ENCODE results near the gene CYBA.

Gene CYBA

DNA sequence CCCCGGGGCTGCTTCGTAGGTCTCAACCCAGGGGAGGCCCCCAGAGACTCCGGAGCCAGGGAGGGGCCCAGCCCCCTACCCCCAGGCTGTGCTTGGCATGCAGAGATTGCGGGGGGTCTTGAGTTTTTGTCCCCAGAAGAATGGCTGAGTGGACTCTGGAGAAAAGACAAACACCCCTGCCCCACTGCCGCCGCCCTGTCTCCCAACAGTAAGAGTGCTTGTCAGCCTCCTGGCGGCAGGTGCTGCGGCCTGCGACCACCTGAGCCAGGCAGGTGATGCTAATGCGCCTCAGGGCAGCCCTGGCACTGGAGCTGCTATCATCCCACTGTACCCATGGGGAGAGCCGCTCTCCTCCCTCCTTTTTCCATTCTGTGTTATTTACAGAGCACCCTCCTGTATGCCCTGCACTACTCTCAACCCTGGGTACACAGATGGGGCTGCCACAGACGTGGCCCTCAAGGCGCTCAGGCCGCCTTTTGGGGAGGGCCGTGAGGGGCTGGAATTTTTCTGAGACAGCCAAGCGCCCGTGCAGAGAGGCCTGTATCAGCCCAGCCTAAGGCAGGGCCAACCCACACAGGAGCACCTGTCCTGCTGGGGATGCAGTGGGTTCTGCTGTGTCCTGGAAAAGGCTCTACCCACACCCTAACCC is 15.1 kb downstream of the CYBA start:
- DNase-seq (ENCODE audit: low read depth), result no peak
- TF ChIP-seq, protein P1, sequence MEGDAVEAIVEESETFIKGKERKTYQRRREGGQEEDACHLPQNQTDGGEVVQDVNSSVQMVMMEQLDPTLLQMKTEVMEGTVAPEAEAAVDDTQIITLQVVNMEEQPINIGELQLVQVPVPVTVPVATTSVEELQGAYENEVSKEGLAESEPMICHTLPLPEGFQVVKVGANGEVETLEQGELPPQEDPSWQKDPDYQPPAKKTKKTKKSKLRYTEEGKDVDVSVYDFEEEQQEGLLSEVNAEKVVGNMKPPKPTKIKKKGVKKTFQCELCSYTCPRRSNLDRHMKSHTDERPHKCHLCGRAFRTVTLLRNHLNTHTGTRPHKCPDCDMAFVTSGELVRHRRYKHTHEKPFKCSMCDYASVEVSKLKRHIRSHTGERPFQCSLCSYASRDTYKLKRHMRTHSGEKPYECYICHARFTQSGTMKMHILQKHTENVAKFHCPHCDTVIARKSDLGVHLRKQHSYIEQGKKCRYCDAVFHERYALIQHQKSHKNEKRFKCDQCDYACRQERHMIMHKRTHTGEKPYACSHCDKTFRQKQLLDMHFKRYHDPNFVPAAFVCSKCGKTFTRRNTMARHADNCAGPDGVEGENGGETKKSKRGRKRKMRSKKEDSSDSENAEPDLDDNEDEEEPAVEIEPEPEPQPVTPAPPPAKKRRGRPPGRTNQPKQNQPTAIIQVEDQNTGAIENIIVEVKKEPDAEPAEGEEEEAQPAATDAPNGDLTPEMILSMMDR (IDR thresholded peaks at IDR 0.05; ENCODE audit: insufficient read depth, low read depth, low read length, missing control alignments), result no peak
- H3K4me3 ChIP-seq (ENCODE audit: low read depth, low read length), result no peak overlapping the region

DNA sequence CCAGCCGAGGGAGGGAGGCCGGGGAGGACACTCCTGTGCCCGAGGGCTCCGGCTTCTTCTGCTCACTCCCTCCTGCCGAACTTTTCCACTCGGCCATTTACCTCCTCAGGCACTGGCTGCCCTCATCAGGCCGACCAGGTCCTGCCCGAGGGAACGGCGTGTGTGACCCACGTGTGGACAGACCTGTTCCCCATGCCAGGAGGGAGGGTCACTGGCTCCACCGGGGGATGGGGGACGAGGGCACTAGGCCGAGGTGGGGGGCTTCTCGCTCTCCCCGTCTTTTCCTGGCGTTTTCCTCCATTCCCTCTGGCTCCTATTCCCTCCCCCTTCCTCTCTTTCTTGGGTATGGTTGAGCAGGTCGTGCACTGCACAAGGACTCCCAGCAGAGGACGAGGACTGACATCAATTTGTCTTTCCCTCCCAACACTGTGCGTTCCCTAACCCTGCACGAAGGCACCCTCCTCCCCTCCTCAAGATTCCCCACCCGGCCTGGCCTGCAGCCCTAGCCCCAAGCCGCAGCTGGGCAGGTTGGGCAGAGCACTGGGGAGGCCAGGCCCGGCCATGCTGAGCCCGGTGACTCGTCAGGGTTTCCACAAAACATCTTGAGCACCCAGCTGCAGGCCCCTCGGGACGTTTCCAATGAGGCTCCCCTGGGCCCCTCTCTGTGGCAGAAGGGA is 15.7 kb downstream of the CYBA start:
- DNase-seq (ENCODE audit: low read depth), result no peak
- TF ChIP-seq, protein P1 (IDR thresholded peaks at IDR 0.05; ENCODE audit: insufficient read depth, low read depth, low read length, missing control alignments), result no peak
- peak overlapping the region; percentile 48 for H3K4me3 ChIP-seq (ENCODE audit: low read depth, low read length)

DNA sequence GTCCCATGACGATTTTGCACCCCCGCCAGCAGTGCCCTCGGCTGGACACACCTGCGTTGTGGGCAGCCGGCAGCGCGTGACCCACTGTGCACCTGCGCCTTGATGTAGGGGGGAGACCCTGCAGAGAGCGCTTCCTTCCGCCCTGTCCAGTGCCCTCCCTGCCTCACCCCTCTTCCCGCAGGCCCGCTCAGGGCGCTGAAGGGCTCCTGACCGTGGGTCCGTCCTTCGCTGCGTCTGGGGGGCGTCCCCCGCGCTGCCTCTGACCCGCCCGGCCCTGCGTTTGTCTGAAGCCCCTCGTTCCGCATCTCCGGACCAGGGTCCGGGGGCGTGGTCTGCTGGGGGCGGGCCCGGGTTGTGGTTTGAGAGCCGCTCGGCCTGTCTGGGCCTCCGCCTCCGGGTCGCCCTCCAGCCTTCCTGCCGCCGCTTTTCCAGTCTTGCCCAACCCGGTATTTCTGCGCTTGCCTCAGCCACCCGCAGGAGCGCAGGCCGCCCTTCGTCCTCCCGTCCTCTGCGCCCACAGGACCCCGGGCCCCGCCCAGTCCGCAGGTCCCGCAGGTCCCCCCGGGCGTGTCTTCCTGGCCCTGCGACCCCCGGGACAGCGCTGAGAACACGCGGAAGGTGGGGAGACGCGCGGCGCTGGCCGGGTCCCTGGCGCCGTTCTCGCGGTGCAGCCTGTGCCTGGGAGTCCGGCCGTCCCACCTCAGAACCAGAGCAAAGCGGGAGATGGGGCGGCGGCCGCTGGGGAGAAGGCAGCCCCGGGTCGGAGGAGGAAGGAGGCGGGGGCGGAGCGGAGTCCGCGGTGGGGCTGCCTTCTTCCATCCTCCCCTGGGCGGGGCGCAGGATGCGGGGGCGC is 16.5 kb downstream of the CYBA start:
- peak overlapping the region; percentile 48 for H3K4me3 ChIP-seq (ENCODE audit: low read depth, low read length)
- DNase-seq (ENCODE audit: low read depth), result peak; percentile 62

DNA sequence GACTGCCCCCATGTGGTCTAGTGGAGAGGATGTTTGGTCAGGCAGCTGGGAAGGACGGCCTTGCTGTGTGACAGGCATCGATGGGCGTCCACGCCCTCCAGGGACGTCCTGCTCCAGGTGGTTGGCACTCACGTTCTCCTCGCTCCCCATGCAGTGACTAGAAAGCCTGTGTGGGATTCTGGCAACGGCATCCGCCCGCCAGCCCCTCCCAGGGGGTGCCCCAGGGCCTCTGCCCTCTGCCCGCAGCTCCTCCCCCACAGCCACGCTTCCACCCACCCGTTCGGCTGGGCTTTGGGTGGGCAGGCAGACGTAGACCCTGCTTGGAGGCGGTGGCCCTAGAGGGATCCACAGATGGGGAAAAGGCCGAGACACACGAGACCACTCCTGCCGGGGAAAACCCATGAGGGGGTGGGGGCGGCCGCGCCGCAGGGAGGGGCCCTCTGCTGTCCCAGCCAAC is 17.1 kb downstream of the CYBA start:
- H3K4me3 ChIP-seq (ENCODE audit: low read depth, low read length), result peak overlapping the region; percentile 48
- DNase-seq (ENCODE audit: low read depth), result peak; percentile 68
- TF ChIP-seq, protein P1 (IDR thresholded peaks at IDR 0.05; ENCODE audit: insufficient read depth, low read depth, low read length, missing control alignments), result peak; percentile 52

More for the DNA sequence above, 16.5 kb downstream of the CYBA start:
- TF ChIP-seq, protein P1 (IDR thresholded peaks at IDR 0.05; ENCODE audit: insufficient read depth, low read depth, low read length, missing control alignments), result no peak

DNA sequence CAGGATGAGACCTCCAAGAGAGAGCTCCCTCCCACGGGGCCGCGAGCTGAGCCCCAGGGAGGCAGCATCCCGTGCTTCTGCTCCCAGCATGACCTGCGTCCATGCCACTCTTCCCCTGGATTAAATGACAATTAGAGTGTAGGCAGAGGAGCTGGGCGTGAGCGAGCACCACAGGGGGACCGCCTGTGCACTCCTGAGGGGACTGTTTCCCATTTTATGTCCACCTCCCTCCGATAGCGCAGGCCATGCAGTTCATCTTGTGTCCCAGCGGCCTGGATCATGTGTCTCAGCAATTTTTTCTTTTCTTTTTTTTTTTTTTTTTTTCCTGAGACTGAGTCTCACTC is 18.3 kb downstream of the CYBA start:
- H3K4me3 ChIP-seq (ENCODE audit: low read depth, low read length), result no peak overlapping the region
- TF ChIP-seq, protein P1 (IDR thresholded peaks at IDR 0.05; ENCODE audit: insufficient read depth, low read depth, low read length, missing control alignments), result no peak
- no peak for DNase-seq (ENCODE audit: low read depth)

DNA sequence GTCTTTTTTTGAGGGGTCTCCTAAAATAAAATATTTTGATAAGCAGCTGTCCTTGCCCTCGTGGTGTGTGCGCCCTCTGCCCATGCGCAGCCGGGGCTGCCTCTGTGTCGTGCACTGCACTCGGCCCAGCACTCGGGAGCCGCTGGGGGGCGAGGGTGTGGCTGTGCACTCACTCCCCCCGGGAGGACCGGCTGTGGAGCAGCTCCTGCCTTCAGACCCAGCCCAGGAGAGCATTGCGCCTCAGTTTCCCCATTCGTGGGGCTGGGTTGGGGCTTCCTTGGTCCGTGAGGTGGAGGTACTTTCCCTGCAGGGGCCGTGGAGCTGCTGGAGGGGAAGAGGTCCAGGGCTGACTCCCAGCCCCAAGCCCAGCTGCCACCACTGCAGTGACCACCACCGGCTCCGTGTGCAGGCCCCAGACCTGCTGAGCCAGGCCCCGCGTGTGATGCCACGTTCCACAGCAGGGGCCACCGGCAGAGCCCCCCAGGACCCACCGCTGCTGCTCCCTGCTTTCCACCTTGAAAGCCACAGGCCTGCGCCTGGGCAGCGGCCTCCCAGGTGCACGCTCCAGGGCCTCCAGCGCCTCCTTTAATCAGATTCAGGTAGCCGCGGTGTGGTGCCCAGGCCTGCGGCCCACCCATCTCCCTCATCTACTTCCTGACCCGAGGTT is 18.8 kb downstream of the CYBA start:
- TF ChIP-seq, protein P1 (IDR thresholded peaks at IDR 0.05; ENCODE audit: insufficient read depth, low read depth, low read length, missing control alignments), result no peak
- no peak for DNase-seq (ENCODE audit: low read depth)
- no peak overlapping the region for H3K4me3 ChIP-seq (ENCODE audit: low read depth, low read length)

Measured in GM12865 (cell line).